GM21526 (cell line): Measurements from ENCODE around the gene TM9SF3.
A peak's percentile ranks its signal among the peaks of the same experiment; 100 is the strongest.
"Not testable (repeated sequence)": the region's sequence is repeated elsewhere in the genome, so short reads cannot be mapped to it uniquely, and the experiment has no call there.

Experiments
- ATAC-seq: cut with Tn5 transposase; IDR thresholded peaks from one replicate; pipeline ENCODE4 v1.9.1; 2021; ENCODE audit warnings: moderate library complexity; ENCODE audit not compliant: unreplicated experiment, low FRiP score

Gene TM9SF3

GRCh38 chr10:96606216-96606615 is 19.4 kb upstream of the TM9SF3 start:
- no peak for ATAC-seq

GRCh38 chr10:96600337-96600736 is 13.5 kb upstream of the TM9SF3 start:
- ATAC-seq, result no peak

DNA sequence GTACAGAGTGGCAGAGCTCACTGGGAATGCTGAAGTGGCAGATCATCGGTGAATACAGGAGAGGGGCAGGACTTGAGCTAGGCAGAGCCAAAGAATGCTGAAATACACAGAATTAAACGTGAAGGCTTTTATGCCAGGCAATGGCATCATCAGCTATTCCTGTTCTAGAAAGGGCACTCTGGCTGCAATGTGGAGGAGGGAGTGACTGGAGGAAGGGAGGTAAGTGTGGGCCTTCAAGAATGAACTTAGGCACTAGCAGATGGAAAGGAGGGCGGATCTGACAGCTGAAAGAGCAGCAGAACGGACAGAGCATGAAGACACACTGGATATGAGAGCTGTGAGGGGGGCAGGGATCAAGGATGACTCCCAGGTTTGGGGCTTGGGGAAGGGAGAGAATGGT is 12.0 kb upstream of the TM9SF3 start:
- ATAC-seq, result no peak

DNA sequence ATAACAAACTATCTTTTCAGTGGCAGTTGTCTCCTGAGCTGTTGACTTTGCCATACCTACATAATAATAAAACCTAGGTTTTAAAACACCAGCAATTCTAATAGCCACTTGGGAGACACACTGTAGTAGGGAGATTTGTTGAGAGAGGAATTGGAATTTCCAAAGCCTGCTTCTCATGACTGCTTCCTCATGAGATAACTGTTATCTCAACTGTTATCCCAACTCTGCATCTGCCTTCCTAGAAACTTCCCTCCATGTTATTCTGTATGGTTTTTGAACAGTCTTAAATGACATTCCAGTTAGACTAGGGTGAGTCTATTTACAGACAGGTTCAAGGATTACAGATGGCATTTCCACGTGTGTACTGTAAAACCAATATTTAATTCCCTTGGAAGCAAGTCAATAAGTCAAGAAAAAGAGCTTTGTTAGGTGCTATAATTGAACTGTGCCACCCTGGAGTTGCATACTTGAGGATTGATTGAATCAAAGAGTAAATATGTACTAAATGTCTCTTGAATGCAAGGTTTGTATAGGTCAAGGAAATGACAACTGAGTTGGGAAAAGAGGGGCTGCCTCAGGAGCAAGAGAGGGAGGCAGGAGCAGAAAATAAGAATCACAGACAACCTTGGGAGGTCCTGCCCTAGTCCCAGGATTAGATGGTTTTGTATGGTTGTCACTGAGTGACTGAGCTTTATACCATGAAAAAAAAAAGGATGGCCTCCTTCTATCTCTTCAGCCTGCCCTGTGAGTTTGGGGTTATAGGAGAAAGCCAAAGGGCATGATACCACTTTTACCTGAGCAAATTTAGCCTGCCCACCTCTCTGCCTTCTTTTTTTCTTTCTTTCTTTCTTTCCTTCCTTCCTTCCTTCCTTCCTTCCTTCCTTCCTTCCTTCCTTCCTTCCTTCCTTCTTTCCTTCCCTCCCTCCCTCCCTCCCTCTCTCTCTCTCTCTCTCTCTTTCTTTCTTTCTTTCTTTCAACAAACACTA is 9.9 kb upstream of the TM9SF3 start:
- no peak for ATAC-seq

GRCh38 chr10:96595741-96596140 is 8.9 kb upstream of the TM9SF3 start:
- ATAC-seq, result no peak

DNA sequence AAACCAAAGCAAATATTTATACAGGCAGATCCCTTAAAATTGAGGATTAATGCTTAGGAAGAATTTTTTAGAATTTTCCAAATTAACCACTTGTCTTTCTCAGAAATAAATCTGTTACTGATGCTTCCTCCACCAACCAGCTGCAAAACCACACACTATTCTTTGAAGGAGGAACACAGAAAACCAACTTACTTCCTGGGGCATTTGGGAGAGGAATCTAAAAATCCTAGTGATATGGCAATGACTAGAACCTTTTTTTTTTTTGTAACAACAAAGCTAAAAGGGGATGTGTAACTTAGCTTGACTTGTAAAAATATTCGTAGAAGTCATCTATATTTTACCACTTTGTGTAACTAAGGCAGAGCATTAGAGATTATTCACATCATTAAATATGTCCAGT is 5.1 kb upstream of the TM9SF3 start:
- ATAC-seq, result no peak

GRCh38 chr10:96588616-96589419 is 2.0 kb upstream of the TM9SF3 start:
- no peak for ATAC-seq

DNA sequence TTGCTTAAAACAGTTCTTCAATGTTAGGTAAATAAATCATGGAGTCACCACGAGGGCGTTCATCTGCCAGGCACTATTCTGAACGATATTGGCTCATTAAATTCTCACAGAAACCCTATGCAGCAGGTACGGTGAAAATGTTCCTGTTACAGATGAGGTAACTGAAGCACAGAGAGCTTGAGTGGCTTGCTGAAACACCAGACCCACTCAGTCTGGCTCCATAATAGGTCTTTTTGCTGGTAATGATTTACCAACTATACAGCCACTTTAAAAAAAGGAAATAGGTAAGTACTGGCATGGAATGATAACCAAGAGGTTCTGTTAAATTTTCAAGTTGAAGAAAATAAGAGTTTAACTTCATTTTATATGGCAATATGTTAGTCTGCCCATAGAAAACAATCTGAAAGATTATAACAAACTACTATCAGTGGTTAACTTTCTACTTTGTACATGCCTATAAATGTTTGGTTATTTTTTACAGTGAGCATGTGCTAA is 1.3 kb upstream of the TM9SF3 start:
- no peak for ATAC-seq

GRCh38 chr10:96587264-96588059 is 650 bp upstream of the TM9SF3 start:
- ATAC-seq, result peak; percentile 4

DNA sequence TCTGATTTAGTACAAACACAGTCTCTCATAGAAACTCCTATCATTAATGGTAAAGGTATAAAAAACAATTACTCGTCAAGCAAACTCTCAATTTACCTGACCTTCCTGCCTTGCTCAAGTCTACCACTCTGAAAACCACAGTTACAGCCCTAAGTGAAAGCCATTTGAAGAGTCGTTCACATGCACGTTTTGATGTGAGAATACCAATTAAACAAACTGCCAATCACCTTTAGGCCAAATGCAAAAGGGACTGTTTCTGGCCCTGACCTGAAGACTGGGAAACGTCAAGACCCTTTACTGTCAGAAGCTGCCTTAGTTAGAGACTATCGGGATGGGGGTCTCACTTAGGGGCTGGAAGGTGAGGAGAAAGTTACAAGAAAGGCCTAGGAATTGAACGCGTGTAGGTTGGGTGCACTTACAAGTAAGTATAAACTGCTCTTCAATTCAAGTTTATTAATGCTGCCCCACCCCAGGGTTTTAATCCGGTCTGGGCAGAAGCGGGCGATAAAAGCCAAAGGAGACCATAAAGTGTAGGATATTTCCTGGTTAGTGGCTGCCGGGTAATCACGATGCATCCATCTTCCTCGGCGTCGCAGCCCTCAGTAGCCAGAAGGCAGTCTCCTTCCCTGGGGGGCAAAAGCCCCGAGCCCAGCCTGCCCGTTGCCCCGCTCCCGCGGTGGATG is 935 bp downstream of the TM9SF3 start:
- ATAC-seq, result no peak

DNA sequence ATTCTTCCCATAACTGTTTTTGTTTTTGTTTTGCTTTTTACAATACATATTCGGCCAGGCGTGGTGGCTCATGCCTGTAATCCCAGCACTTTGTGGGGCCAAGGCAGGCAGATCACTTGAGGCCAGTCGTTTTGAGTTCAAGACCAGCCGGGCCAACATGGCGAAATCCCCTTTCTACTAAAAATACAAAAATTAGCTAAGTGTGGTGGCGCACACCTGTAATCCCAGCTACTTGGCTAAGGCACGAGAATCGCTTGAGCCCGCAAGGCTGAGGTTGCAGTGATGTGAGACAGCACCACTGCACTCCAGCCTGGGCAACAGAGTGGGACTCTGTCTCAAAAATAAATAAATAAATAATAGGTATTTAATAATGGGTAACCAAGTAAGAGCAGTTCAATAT is 2.3 kb downstream of the TM9SF3 start:
- ATAC-seq, result no peak

GRCh38 chr10:96584035-96584434 is 2.8 kb downstream of the TM9SF3 start:
- no peak for ATAC-seq

DNA sequence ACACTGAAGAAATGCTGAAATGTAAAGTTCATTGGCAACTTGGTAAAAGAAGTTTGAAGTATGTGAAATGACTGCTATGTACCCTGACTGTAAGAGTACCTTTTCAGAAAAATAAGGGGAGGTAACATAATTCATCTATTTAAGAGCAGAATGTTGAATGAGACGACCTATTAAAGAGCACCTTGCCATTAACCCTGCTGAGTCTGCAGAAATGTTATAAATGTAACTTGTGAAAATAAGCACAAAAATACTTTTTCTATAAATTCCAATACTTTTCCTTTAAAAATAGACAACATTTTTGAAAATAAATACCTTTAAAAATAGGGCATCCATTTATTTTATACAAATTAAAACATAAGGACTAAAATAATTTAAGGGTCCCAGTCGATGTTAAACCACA is 7.7 kb downstream of the TM9SF3 start:
- ATAC-seq, result no peak

GRCh38 chr10:96578633-96579032 is 8.2 kb downstream of the TM9SF3 start:
- no peak for ATAC-seq

DNA sequence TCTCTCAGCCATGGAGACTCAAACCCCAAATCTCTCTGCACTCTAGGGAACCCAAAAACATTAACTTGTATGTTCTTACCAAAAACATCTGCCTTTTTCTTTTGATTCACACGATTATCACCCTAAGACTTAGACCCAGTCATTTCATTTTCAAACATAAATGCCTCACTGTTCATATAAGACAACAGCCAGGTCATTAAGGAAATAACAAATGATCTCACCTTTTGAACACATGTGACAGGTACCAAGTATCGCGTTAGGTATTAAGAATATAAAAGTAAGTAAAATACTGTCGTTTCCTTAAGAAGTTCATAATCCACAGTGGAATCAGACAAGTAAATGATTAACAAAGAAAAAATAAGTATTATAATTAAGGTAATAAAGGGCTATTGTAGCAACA is 8.8 kb downstream of the TM9SF3 start:
- no peak for ATAC-seq

DNA sequence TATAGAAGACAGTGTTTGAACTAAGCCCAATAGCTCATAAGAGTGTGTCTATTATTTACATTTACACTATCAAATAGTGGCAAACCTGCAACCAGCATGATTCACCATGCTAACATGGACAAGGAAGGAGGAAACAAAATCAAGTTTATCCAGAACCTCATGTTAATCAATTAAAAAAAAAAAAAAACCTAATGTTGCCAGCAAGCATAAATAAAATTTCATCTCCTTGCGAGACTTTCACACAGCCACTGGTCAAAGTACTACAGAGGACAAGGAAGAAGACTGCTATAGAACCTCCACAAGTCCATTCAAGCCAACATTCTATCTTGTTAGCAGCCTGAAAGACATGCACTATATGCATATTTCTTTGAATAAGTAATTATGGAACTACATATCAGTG is 9.7 kb downstream of the TM9SF3 start:
- no peak for ATAC-seq

DNA sequence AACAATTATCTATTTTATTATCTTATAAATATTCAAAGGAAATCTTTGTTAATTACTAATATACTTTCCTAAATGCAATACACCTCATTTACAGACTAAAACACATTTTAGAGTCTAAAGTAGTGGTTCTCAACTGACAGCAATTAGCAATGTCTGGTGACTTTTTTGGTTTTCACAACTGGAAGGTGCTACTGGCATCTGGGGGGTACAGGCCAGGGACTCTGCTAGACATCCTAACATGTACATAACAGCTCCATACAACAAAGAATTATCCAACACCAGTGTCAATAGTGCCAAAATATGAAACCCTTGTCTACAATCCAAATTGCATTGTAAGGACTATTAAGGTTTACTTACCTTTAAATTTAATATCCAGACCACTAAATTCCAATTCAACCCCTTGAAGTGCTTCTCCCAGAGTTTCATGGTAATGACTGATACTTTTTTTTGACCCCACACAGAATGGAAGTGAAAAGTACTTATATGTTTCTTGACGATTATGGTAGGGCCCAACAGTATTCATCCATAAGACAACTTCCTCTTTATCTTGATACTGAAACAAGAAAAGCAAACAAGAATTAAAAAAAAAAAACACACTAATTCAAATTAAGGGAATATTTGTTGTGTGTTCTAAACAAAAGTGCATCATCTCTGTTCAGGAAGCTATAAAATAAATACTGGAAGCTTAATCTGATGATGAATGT is 10.4 kb downstream of the TM9SF3 start:
- ATAC-seq, result no peak

GRCh38 chr10:96574564-96574963 is 12.2 kb downstream of the TM9SF3 start:
- not testable (repeated sequence) for ATAC-seq

- no peak for ATAC-seq
Measured at GRCh38 chr10:96573036-96573435, 13.8 kb downstream of the TM9SF3 start.
